HG02852 (cell line): Measurements from ENCODE around the gene FKBP10.

Source experiments
- ATAC-seq: cut with Tn5 transposase; IDR thresholded peaks from one replicate; pipeline ENCODE4 v1.9.1; 2021; ENCODE audit warnings: mild to moderate bottlenecking, moderate library complexity; ENCODE audit not compliant: unreplicated experiment

The FKBP10 gene

DNA sequence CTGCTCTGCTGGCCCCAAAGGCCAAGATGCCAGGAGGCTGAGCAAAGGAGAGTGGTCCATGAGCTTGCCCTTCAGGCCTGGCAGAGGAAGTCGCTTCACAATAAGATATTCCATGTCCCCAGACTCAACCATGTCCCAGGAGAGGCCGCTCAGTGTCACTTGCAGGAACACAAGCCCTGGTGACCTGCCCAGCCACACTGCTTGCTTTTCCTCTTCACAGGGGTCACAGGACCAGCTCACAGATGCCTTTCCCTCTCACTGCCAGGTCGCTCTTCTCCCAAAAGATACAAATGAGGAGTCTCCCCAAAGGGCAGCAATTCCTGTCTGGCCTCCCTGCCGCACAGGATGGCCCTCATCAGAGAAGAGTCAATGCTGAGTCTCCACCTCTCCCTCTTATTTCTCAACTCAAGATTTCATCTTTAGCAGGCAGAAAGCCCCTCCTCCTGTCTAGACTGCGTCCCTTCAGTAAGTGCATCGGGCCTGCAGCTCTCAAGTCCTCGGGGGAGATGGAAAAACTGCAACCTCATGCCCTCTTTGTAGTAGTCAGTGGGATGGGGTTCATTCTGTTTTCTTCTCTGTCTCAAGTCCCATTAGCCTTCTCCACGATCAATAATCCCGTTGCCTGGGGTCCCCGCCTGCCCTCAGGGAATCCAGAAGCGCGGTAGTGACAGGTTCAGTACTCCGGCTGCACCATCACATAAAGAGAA is 31.2 kb upstream of the FKBP10 start:
- no peak for ATAC-seq

DNA sequence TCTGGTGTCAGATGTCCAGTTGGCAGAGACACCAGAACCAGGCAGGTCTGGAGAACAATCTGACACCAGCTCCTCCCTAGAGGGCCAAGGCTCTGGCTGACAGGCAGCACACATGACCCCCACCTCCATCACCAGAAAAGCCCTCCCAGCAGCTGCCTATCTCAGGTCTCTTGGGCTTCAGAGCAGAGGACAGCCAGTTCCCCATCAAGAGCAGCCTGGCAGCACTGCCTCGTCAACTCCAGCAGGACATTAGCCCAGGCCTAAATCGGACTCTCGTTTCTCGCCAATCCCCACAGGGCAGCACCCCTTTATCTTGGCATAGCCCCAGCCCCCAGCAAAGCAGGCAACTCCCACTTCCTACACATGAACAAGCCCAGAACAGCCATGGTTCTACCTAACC is 30.7 kb upstream of the FKBP10 start:
- no peak for ATAC-seq

- ATAC-seq = no peak
Observed at GRCh38 chr17:41784207-41784744, 28.5 kb upstream of the FKBP10 start.

DNA sequence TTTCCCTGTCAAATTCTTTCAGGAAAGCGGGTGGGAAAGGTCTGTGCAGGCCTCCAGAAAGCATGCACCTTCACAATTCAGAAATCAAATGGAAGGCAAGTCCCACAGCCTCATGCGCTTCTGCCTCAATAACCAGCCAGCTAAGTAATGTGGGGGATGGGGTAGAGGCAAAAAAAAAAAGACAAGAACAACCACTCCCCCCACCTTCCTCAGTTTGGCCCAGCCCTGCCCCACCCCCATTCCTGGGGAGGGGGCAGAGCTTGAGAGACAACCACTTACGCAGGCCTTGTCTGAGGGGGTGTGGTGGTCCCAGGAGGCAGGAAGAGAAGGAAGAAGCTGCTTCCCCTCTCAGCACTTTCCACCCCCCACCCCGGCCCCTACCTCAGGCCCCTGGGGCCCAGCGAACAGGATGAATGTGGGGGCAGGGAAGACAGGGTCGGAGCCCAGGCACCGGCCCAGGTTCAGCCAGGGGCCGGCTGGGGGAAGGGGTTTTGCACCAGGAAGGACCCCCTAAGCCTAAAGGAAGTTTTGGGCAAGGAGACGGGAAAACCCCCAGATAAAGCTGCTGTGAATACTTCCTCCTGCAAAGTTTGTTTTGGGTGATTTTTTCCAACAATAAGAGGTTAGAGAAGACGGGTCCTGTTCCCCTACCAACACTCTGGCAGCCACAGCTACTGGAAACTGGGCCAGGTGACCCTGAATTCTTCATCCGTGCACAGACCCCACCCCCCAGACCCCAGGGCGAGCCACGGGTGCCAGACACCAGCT is 27.5 kb upstream of the FKBP10 start:
- no peak for ATAC-seq

GRCh38 chr17:41785859-41786226 is 27.0 kb upstream of the FKBP10 start:
- ATAC-seq = no peak

DNA sequence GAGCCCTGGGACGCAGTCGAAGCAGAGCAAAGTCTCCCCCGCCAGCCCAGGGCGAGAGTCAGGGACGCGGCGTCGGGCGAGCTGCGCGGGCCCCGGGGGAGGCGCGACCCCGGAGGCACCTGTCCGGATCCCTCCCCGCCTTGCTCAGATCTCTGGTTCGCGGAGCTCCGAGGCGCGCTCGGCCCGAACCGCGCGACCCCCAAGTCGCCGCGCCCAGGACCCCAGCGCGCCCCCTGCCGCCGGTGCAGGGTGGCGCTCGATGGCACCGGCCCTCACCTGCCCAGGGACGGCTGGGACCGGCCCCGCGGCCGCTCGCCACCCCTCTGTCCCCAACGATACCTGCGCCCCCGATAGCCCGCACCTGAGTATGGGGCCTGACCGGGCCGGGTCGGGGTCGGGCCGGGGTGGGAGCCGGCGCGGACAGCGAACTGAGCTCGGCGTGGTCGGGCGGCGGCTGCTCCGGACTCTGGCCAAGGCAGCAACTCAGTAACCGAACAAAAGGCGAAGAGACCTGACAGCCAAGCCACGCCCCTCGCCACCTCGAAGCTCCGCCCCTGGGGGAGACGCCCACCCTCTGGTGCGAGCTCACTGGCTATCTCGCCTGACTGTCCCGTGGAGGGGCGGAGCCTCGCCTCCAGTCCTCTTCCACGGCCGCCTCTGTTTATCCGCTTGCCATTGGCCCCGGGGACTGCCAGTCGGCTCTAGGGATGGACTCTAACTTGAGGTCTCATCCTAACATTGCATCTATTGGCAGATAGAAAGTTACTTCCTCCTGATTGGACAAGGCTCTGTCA is 26.4 kb upstream of the FKBP10 start, which contains the start of gene JUP:
Gene JUP, minus strand, starts transcription at position 485 of the 794 bp plus-strand sequence. CDS start 14,857 bp downstream, outside the sequence.
- peak; percentile 82 for ATAC-seq

DNA sequence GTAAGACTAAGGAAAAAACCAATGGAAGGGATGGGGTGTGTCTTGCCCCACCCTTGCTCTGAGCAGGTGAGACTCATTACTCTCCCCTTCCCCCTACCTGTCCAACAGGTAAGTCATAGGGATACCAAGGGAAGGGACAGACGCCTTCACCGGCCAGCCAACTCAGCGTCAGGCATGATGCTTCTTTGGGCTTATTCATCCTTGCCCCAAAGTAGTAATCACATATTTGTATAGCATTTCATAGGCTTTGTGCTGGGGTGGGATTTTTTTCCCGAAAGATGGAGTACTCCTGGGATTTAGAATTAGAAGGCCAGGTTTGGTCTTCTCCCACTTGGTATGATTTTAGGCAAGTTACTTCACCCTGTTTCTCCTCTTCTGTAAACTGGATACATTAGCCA is 25.8 kb upstream of the FKBP10 start:
- ATAC-seq = no peak

DNA sequence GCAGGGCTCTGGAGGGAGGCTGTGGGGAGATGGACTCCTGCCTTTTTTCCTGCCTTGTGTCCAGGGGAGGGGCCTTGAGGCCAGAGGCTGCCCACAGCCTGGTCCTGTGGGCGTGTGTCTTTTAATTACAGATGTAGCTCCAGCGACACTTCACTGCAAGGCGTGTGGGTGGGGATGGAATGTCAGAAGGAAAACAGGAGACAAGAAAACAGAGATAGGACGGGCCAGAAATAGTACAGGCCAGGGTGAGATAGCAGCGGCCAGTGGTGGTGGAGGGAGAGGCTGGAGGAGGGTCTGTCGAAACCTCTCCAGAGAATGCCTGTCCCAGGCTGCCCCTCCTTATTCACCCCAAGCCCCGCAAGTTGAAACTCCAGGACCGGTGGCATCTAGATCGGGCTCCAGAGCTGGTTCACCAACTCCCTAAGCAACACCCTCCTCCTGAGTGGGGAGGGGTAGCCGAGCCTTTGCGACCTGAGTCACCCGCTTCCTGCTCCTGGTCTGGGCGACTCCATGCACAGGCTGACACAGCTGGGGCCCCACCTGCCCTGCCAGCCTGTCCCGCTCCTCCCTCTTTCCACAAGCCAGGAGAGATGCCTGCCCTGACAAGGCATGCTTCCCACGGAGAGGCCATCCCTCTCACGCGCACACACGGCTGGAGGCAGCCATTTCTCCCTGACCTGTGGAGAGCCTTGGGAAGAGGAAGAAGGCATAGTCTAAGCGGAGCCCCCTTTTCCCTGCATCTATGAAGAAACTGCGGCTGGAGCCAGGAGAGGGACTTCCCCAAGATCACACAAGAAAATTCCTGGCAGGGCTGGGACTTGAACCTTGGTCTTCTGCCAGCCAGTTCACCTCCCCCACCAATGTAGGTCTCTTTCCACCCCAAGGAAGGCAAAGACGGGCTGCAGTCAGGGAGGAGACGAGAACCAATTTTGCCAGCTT is 19.7 kb upstream of the FKBP10 start:
- no peak for ATAC-seq

DNA sequence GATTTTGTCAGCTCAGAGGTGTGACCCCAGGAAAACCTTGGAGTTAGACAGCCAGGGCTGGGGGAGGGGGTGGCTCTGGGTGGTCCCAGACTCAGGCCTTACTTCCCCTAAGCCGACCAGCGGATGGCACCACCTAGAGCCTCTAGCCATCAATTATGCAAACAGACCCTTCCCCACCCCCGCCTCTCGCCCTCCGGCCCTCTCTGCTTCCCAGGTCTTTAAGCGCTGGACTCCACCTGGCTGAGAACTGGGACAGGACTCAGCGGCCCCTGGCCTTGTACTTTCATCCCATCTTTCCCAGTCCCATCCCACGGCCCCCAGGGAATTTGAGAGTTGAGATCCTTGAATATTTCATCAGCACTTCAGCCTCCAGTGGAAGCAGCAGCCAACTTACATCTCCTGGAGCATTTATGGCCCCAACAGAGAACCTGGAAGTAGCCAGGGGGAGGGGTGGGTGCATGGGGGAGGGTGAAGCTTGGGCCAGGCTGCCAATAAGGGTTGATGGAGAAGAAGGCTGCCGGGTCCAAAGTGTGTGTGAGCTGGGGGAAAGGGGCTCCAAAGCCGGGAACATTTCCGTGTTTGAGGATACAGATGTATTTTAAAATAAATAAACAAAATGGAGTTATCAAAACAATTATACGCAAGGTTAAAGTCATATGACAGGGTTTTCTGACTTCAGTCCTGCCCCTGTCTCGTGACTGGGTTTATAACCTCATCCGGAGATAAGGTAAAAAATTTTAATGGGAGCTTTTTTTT is 18.8 kb upstream of the FKBP10 start:
- no peak for ATAC-seq

DNA sequence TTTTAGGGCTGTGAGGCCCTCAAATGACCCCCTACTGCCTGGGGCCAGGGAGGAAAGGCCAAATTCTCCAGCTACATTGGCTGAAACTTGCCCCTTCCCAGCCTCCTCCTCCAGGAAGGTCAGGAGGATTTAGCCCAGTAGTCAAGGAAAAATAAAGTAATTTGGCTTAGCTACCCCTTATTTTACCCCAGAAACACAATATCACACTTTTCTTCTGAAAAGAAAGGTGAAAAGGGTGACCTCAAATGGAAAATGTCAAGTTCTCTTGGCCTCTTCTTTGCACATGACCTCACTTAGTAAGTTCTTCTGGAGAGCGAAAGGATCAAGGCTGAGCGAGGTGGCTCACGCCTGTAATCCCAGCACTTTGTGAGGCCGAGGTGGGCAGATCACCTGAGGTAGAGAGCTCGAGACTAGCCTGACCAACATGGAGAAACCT is 18.2 kb upstream of the FKBP10 start:
- no peak for ATAC-seq

- no peak for ATAC-seq
Observed at GRCh38 chr17:41796121-41796895, 16.5 kb upstream of the FKBP10 start.

- ATAC-seq = no peak
Observed at GRCh38 chr17:41797377-41797776, 15.4 kb upstream of the FKBP10 start.

- no peak for ATAC-seq
Observed at GRCh38 chr17:41799366-41799765, 13.4 kb upstream of the FKBP10 start.

GRCh38 chr17:41800601-41801373 is 12.0 kb upstream of the FKBP10 start:
- no peak for ATAC-seq

DNA sequence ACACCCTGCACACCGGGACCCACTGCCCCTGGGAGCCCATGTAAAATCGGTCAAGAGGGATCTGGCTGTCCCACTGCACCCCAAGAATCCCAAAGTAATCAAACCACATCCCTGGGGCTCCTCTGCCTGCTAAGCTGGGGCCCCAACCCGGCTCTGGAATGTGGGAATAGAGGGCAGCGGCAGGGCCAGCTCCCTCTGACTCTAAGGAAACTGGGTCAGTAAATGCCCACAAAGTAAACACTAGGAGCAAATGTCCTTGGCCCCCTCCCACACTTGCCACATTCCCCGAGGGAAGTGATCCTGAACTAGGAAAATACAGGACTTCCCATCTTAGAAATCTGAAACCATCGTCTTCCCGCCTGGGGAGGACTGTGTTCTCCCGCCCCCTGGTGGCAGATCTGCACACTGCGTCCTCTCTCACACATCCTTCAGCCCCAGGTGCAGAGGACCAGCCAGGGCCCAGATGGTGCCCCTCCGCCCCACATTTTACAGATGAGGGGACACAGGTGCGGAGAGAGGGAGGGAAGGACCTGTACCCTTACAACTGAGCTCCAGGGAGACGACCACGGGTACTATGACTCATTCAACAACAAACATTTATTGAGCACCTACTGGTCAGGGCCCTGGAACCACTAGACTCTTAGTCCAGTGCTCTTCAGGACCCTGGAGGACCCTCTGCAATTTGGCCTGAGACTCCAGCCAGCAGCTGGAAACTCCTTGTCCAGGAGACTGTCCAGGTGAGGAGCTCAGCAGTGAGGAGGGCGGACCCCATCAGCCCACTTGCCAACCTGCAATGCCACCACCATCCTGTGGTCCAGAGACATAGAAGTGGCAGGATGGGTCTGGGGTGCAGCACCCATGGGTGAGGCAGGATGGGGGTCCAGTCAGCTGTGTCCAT is 11.2 kb upstream of the FKBP10 start:
- no peak for ATAC-seq

GRCh38 chr17:41803049-41804020 is 9.5 kb upstream of the FKBP10 start:
- ATAC-seq = no peak
